Fibroblast of pulmonary artery (primary cell): ENCODE data around the gene TFF1.

ENCODE experiments used
- DNase-seq: peaks from one replicate; pipeline ENCODE4 v3.0.0-alpha.2; 2010; ENCODE audit warnings: low read depth
- H3K4me3 ChIP-seq: replicated peaks from 2 replicates; pipeline ENCODE4 v1.5.1; 2011; ENCODE audit warnings: low read depth, mild to moderate bottlenecking, control low read depth, low read length, moderate library complexity
- CTCF ChIP-seq: IDR thresholded peaks from 2 replicates; pipeline ENCODE4 v1.5.1; 2011; ENCODE audit warnings: mild to moderate bottlenecking, control low read depth, low read length, inconsistent platforms; ENCODE audit errors: missing control alignments

TFF1 gene

GRCh38 chr21:42346866-42347600 lies 19.3 kb downstream of the TFF1 start:
- H3K4me3 ChIP-seq: no peak overlapping the region
- no peak for DNase-seq
- TF ChIP-seq CTCF: no peak

GRCh38 chr21:42346441-42346840 lies 19.9 kb downstream of the TFF1 start:
- DNase-seq: no peak
- H3K4me3 ChIP-seq: no peak overlapping the region
- TF ChIP-seq CTCF: no peak

GRCh38 chr21:42344631-42345030 lies 21.7 kb downstream of the TFF1 start:
- no peak for DNase-seq
- H3K4me3 ChIP-seq: no peak overlapping the region
- TF ChIP-seq CTCF: no peak

GRCh38 chr21:42343963-42344510 lies 22.3 kb downstream of the TFF1 start:
- DNase-seq: no peak
- no peak overlapping the region for H3K4me3 ChIP-seq
- TF ChIP-seq CTCF: no peak

GRCh38 chr21:42343556-42343955 lies 22.8 kb downstream of the TFF1 start:
- no peak for TF ChIP-seq CTCF
- no peak for DNase-seq
- H3K4me3 ChIP-seq: no peak overlapping the region

- no peak for DNase-seq
Measured at GRCh38 chr21:42343101-42343500, 23.2 kb downstream of the TFF1 start.

More at GRCh38 chr21:42343101-42343500, 23.2 kb downstream of the TFF1 start:
- TF ChIP-seq CTCF: no peak
- H3K4me3 ChIP-seq: no peak overlapping the region
